A549 (cell line): Measurements from ENCODE around the gene ESYT3.

Source experiments
- CTCF ChIP-seq: fragments of >200 bp; sonication (Bioruptor Twin); formaldehyde crosslinking; IDR thresholded peaks from 3 replicates; pipeline ENCODE4 v1.5.1; 2016
- HOXB5 ChIP-seq: fragments of 250-450 bp; sonication (Bioruptor Pico); IDR thresholded peaks from 2 replicates; pipeline ENCODE4 v1.5.0; 2020; ENCODE audit warnings: mild to moderate bottlenecking, moderate library complexity
- KDM5A ChIP-seq: fragments of 200-600 bp; sonication (generic); IDR thresholded peaks from 2 replicates; pipeline ENCODE4 v1.6.1; 2016; ENCODE audit warnings: antibody characterized with exemption, mild to moderate bottlenecking
- POLR2A ChIP-seq: IDR thresholded peaks from 2 replicates; pipeline ENCODE4 v1.6.1; 2012; ENCODE audit warnings: mild to moderate bottlenecking, low read length
- RAD21 ChIP-seq, 2 experiments: fragments of >200 bp in 1 of 2; sonication (Bioruptor Twin) in 1 of 2; formaldehyde crosslinking in 1 of 2; IDR thresholded peaks in 1 of 2; conservative IDR thresholded peaks in 1 of 2; 2 replicates in 1 of 2; 3 replicates in 1 of 2; pipeline ENCODE4 v1.6.1; 2012 to 2018; ENCODE audit warnings: inconsistent platforms in 1 of 2

- TF ChIP-seq CTCF, result no peak
- TF ChIP-seq POLR2A, result no peak
- no peak for TF ChIP-seq RAD21 (conservative IDR thresholded peaks at IDR 0.05 in 1 of 2, IDR thresholded peaks at IDR 0.05 in 1 of 2)
- no peak for TF ChIP-seq HOXB5
- no peak for TF ChIP-seq KDM5A
Measured at GRCh38 chr3:138401834-138402233, 32.6 kb upstream of the ESYT3 start.
